Heart right ventricle (tissue), 16 donors: Measurements from ENCODE around the gene ACVR2B. TPM values are rescaled to one million over a fixed set of nuclear protein-coding genes. Genes with fewer than 3 reads are reported as not detected.
"Not testable (repeated sequence)": the region's sequence is repeated elsewhere in the genome, so short reads cannot be mapped to it uniquely, and the experiment has no call there.

Experiments used
- ATAC-seq, 8 donors: fragments of 200-7000 bp; cut with Tn5 transposase; one replicate each; pipeline ENCODE4 v1.9.1; 2020; ENCODE audit warnings: mild to moderate bottlenecking in 8 of 8, moderate library complexity in 8 of 8, moderate number of reproducible peaks in 1 of 8
- DNase-seq, 2 donors: peaks; one replicate each; pipeline ENCODE4 v3.0.0-alpha.2; 2020
- H3K27ac ChIP-seq, 10 donors: fragments of 200-600 bp; sonication (generic) in 2 of 10; one replicate each; pipeline versions ENCODE4 v1.5.0 to v1.8.0; 2020 to 2022; ENCODE audit warnings: mild to moderate bottlenecking in 3 of 10
- H3K27me3 ChIP-seq, 7 donors: fragments of 200-600 bp; one replicate each; pipeline ENCODE4 v1.8.0; 2021 to 2022; ENCODE audit warnings: mild to moderate bottlenecking in 2 of 7
- H3K36me3 ChIP-seq, 9 donors: fragments of 200-600 bp; sonication (generic) in 1 of 9; one replicate each; pipeline versions ENCODE4 v1.5.0 to v1.8.0; 2020 to 2022; ENCODE audit warnings: mild to moderate bottlenecking in 2 of 9
- H3K4me1 ChIP-seq, 9 donors: fragments of 200-600 bp; sonication (generic) in 1 of 9; one replicate each; pipeline versions ENCODE4 v1.5.0 to v1.8.0; 2020 to 2022; ENCODE audit warnings: mild to moderate bottlenecking in 4 of 9
- H3K4me3 ChIP-seq, 10 donors: fragments of 200-600 bp; sonication (generic) in 2 of 10; one replicate each; pipeline versions ENCODE4 v1.5.0 to v1.8.0; 2020 to 2022; ENCODE audit warnings: mild to moderate bottlenecking in 7 of 10, moderate library complexity in 2 of 10
- H3K9me3 ChIP-seq, 11 donors: fragments of 200-600 bp in 10 of 11; sonication (generic) in 2 of 11; one replicate each; pipeline versions ENCODE4 v1.5.0 to v1.8.0; 2013 to 2022; ENCODE audit warnings: mild to moderate bottlenecking in 2 of 11, control low read depth in 1 of 11, moderate library complexity in 1 of 11
- CTCF ChIP-seq, 9 donors: fragments of 200-600 bp; sonication (generic) in 2 of 9; IDR thresholded peaks; one replicate each; pipeline versions ENCODE4 v1.5.0 to v1.8.0; 2021 to 2022; ENCODE audit warnings: antibody characterized with exemption in 9 of 9, mild to moderate bottlenecking in 5 of 9, moderate library complexity in 1 of 9
- WGBS, 2 donors: extraction: QIAGEN DNeasy Blood & Tissue Kit; methylation state at CpG; one replicate each; pipeline ENCODE4 v1.1.7; 2013; ENCODE audit warnings: inconsistent platforms in 1 of 2; 5-methylcytosine and 5-hydroxymethylcytosine counted together
- intact Hi-C, 10 donors: fragments of 100-400 bp; cut with DNase I; formaldehyde crosslinking; loops; one replicate each; pipeline versions ENCODE4 v1.11.1 to v1.14.2; 2022
- long read RNA-seq, 3 donors: library from polyadenylated mRNA; unstranded; transcript quantifications; one replicate each; pipeline ENCODE4 v2.0.0, GENCODE V29; 2020 to 2021
- polyA plus RNA-seq, 2 donors: library from polyadenylated mRNA; stranded (reverse); fragments of 200-250 nt; gene quantifications; one replicate each; pipeline ENCODE4 v1.2.3, GENCODE V29; 2013
- total RNA-seq, 10 donors: library from RNA; stranded (reverse); fragmentation: NEBNext Ultra II Directional in 3 of 10; extraction: Animal tissue kit (Norgen Biotek cat#: 25700) in 3 of 10; gene quantifications; one replicate each; pipeline versions ENCODE4 v1.2.1 to v1.2.4, GENCODE V29; 2021 to 2023
- donor health status: Arrhythmogenic right ventricular cardiomyopathy.
- donor health status: ischemic (EF 13 %, LVEDD 7.1; RV severe dilation, severe dysfunction).
- donor health status: healthy with polysubstance abuse.
- donor health status: DM: no; HTN: yes; CAD: no.
- donor health status: DM: no; HTN: no; CAD: no.
- donor health status: ischemic (EF 25% LVEDD 6.9; RV normal size, moderate dysfunction).
- donor health status: ischemic (EF 25% LVEDD 5.7; RV mildly dilated, moderate dysfunction).
- donor health status: healthy.
- donor health status: DM: yes; HTN: yes; CAD: no.
- donor health status: Ischemic cardiomyopathy.
- donor health status: ischemic (EF 35%, LVEDD 5.7; RV mildly dilated, moderate dysfunction).
- donor health status: nonischemic (EF 11% LVEDD 7.7; RV severe dilation, severe dysfunction).
- donor health status: DM: yes; HTN: yes; CAD: no.
- donor health status: PGD.
- donor health status: ischemic (EF 29% LVEDD 5.4; RV normal size, mild dysfunction).
- donor health status: nonischemic (EF 23%, LVEDD 6.1; RV moderate dilation, normal function).

Gene ACVR2B
- total RNA-seq (1 to 10 TPM; 3.7 to 7.6 (median 6.3) TPM), polyA plus RNA-seq (1 to 10 TPM in 1 of 2 donors, under 1 TPM in 1; 0.43 to 1.4 TPM)
- long read RNA-seq, donor 1, full-length matches to known transcripts: 4 of 5 reads
- long read RNA-seq, donor 1, partial matches to known transcripts: 0 of 5 reads
- long read RNA-seq, donor 1, other reads (novel, unspliced or antisense): 1 of 5 reads
- long read RNA-seq, donor 2, full-length matches to known transcripts: 1 of 2 reads
- long read RNA-seq, donor 2, partial matches to known transcripts: 0 of 2 reads
- long read RNA-seq, donor 2, other reads (novel, unspliced or antisense): 1 of 2 reads
- long read RNA-seq, donor 3, partial matches to known transcripts: 0 of 5 reads
- long read RNA-seq, donor 3, other reads (novel, unspliced or antisense): 5 of 5 reads

- intact Hi-C loops: loop anchor here in 2 of 10 donors (10.0 kb wide), 1 partner anchor 318 kb away; the partner anchor contains the start of genes ACAA1 (in 2 of the 2) and MYD88 (in 2 of the 2)
Observed at GRCh38 chr3:38453075-38453912, at the start of gene ACVR2B. ACVR2B (plus strand) TSS chr3:38453890; CDS start chr3:38454323, 433 bp downstream.

GRCh38 chr3:38404286-38404685 is 49.4 kb upstream of the ACVR2B start:
- Histone ChIP-seq H3K27ac (no peak overlapping the region), H3K27me3 (no peaks in the 10 kb centered on the region), H3K36me3 (peaks cover 0 to 26% (median 10%) of the 10 kb centered on the region in 9 donors), H3K9me3 (peaks cover 0 to 4% (median 0%) of the 10 kb centered on the region in 11 donors), H3K4me3 (no peak overlapping the region), H3K4me1 (no peaks in the 10 kb centered on the region)
- intact Hi-C loops: no loop called here
- ATAC-seq (peak in 7 of 8 donors; percentile 28 to 86 (median 74)), DNase-seq (no peak)
- WGBS, 2 donors: 74 to 97% methylated on average over 5 of the region's 5 CpGs
- TF ChIP-seq CTCF (IDR thresholded peaks at IDR 0.05): no peak

More at GRCh38 chr3:38453075-38453912, at the start of gene ACVR2B:
- no peak for TF ChIP-seq CTCF (IDR thresholded peaks at IDR 0.05)
- peaks cover 0 to 29% (median 0%) of the 10 kb centered on the region in 7 donors for H3K27me3 ChIP-seq
- H3K36me3 ChIP-seq: no peaks in the 10 kb centered on the region
- peak; percentile 88 to 93 (median 92) for ATAC-seq
- peaks cover 4 to 40% (median 26%) of the 10 kb centered on the region in 9 donors for H3K4me1 ChIP-seq
- WGBS, 2 donors: 7% methylated on average over 35 to 48 of the region's 48 CpGs
- peak within 1 kb of the TSS; percentile 70 to 92 (median 86) for H3K27ac ChIP-seq
- DNase-seq: peak; percentile 90 to 92
- H3K9me3 ChIP-seq: no peaks in the 10 kb centered on the region
- peak within 1 kb of the TSS; percentile 68 to 98 (median 85) for H3K4me3 ChIP-seq

GRCh38 chr3:38411591-38411990 is 42.1 kb upstream of the ACVR2B start:
- DNase-seq: no peak
- Histone ChIP-seq H3K27ac (no peak overlapping the region), H3K9me3 (peaks cover 0 to 6% (median 0%) of the 10 kb centered on the region in 11 donors), H3K4me3 (no peak overlapping the region), H3K36me3 (no peaks in the 10 kb centered on the region), H3K4me1 (no peaks in the 10 kb centered on the region), H3K27me3 (no peaks in the 10 kb centered on the region)
- 71 to 92% methylated on average over 1 of the region's 1 CpG for WGBS, 2 donors
- no peak for ATAC-seq
- TF ChIP-seq CTCF (IDR thresholded peaks at IDR 0.05): no peak
- intact Hi-C loops: no loop called here

- 73 to 75% methylated on average over 5 of the region's 5 CpGs for WGBS, 2 donors
- H3K27ac ChIP-seq, ATAC-seq, intact Hi-C loops, H3K9me3 ChIP-seq, H3K27me3 ChIP-seq, DNase-seq, H3K36me3 ChIP-seq, H3K4me3 ChIP-seq, H3K4me1 ChIP-seq: not testable (repeated sequence)
Observed at GRCh38 chr3:38420758-38421157, 32.9 kb upstream of the ACVR2B start.
